ENCODE data around the gene DUSP2. TPM values are rescaled to one million over a fixed set of nuclear protein-coding genes. Genes with fewer than 3 reads are reported as not detected.

DUSP2 gene
- total RNA-seq, 1 donor from 2014 or later, result 25.7 TPM

GRCh38 chr2:96105152-96105915 is 39.9 kb downstream of the DUSP2 start:
- intact Hi-C loops (cut with micrococcal nuclease), result no loop called here

- intact Hi-C loops (cut with micrococcal nuclease), result no loop called here
These were observed 40.8 kb downstream of the DUSP2 start for GRCh38 chr2:96104487-96104861.

GRCh38 chr2:96103761-96104486 is 41.3 kb downstream of the DUSP2 start:
- intact Hi-C loops (cut with micrococcal nuclease), result no loop called here

GRCh38 chr2:96103187-96103601 is 42.0 kb downstream of the DUSP2 start:
- intact Hi-C loops (cut with micrococcal nuclease), result no loop called here

GRCh38 chr2:96102596-96103186 is 42.5 kb downstream of the DUSP2 start:
- intact Hi-C loops (cut with micrococcal nuclease), result no loop called here

GRCh38 chr2:96100893-96101304 is 44.3 kb downstream of the DUSP2 start:
- intact Hi-C loops (cut with micrococcal nuclease), result no loop called here

GRCh38 chr2:96099861-96100798 is 45.1 kb downstream of the DUSP2 start:
- intact Hi-C loops (cut with micrococcal nuclease), result no loop called here

GRCh38 chr2:96098900-96099590 is 46.2 kb downstream of the DUSP2 start:
- intact Hi-C loops (cut with micrococcal nuclease), result no loop called here

- intact Hi-C loops (cut with micrococcal nuclease), result no loop called here
These were observed 47.1 kb downstream of the DUSP2 start for GRCh38 chr2:96097951-96098823.

- intact Hi-C loops (cut with micrococcal nuclease), result no loop called here
These were observed 47.8 kb downstream of the DUSP2 start for GRCh38 chr2:96097441-96097840.

- intact Hi-C loops (cut with micrococcal nuclease), result no loop called here
These were observed 50.1 kb downstream of the DUSP2 start for GRCh38 chr2:96095116-96095636.

GRCh38 chr2:96093528-96093927 is 51.7 kb downstream of the DUSP2 start:
- intact Hi-C loops (cut with micrococcal nuclease), result no loop called here

Other genes starting within 250 kb of the DUSP2 start
- 76.2 and 83.0 TPM in 2 replicates for gene ANKRD36C, start 153.6 kb downstream of the DUSP2 start, total RNA-seq
- gene GPAT2, start 110.5 kb downstream of the DUSP2 start, total RNA-seq, result 12.9 and 13.0 TPM in 2 replicates
- 0.07 and 0.09 TPM in 2 replicates for gene ADRA2B, start 28.9 kb downstream of the DUSP2 start, total RNA-seq
- 0.45 TPM in 1 of 2 replicates, not detected in the other for gene ASTL, start 6.9 kb downstream of the DUSP2 start, total RNA-seq
- gene STARD7, start 63.4 kb upstream of the DUSP2 start, total RNA-seq, result 148 and 150 TPM in 2 replicates
- gene TMEM127, start 120.6 kb upstream of the DUSP2 start, total RNA-seq, result 37.8 and 41.1 TPM in 2 replicates
- 67.7 and 71.4 TPM in 2 replicates for gene CIAO1, start 120.8 kb upstream of the DUSP2 start, total RNA-seq
- 170 and 176 TPM in 2 replicates for gene SNRNP200, start 160.1 kb upstream of the DUSP2 start, total RNA-seq
- gene ITPRIPL1, start 179.9 kb upstream of the DUSP2 start, total RNA-seq, result 34.2 and 35.8 TPM in 2 replicates
- gene NCAPH, start 190.3 kb upstream of the DUSP2 start, total RNA-seq, result 69.4 and 72.0 TPM in 2 replicates